Neuronal stem cell (in vitro differentiated cells): ENCODE results near the gene PTDSS2.

Source experiments
- DNase-seq: peaks from one replicate; pipeline ENCODE4 v3.0.0-alpha.2; 2013; ENCODE audit warnings: low spot score
- H2AFZ ChIP-seq: one replicate; pipeline ENCODE4 v1.6.1; 2013; ENCODE audit warnings: mild to moderate bottlenecking, low read length, inconsistent platforms
- H2AK5ac ChIP-seq: 2 replicates; pipeline ENCODE4 v1.6.1; 2013; ENCODE audit warnings: low read depth, mild to moderate bottlenecking, inconsistent platforms, low read length, moderate library complexity, mixed read lengths
- H2BK120ac ChIP-seq: 2 replicates; pipeline ENCODE4 v1.6.1; 2013; ENCODE audit warnings: low read depth, mild to moderate bottlenecking, inconsistent platforms, low read length, moderate library complexity, mixed read lengths
- H2BK12ac ChIP-seq: one replicate; pipeline ENCODE4 v1.6.1; 2013; ENCODE audit warnings: low read length, inconsistent platforms
- H2BK15ac ChIP-seq: 2 replicates; pipeline ENCODE4 v1.6.1; 2013; ENCODE audit warnings: mild to moderate bottlenecking, low read length, inconsistent platforms, mixed read lengths
- H2BK5ac ChIP-seq: one replicate; pipeline ENCODE4 v1.6.1; 2013; ENCODE audit warnings: inconsistent platforms, mild to moderate bottlenecking, low read length, moderate library complexity
- H3K14ac ChIP-seq: one replicate; pipeline ENCODE4 v1.6.1; 2013; ENCODE audit warnings: low read length, inconsistent platforms
- H3K18ac ChIP-seq: 2 replicates; pipeline ENCODE4 v1.6.1; 2013; ENCODE audit warnings: low read length, inconsistent platforms
- H3K23ac ChIP-seq: 2 replicates; pipeline ENCODE4 v1.6.1; 2013; ENCODE audit warnings: low read depth, mild to moderate bottlenecking, mixed read lengths, low read length, inconsistent platforms; ENCODE audit not compliant: poor library complexity
- H3K27ac ChIP-seq: replicated peaks from 3 replicates; pipeline ENCODE4 v1.5.1; 2013; ENCODE audit warnings: low read length, inconsistent platforms
- H3K27me3 ChIP-seq, 3 experiments: 2 replicates each; pipeline ENCODE4 v1.6.1; 2013; ENCODE audit warnings: low read length in 3 of 3, mild to moderate bottlenecking in 2 of 3, inconsistent platforms in 1 of 3, low read depth in 1 of 3, mixed read lengths in 1 of 3, moderate library complexity in 1 of 3; ENCODE audit not compliant: control insufficient read depth in 3 of 3, insufficient read depth in 3 of 3
- H3K36me3 ChIP-seq, 2 donors: replicated peaks in 1 of 2; 2 replicates each; pipeline ENCODE4 v1.6.1; 2013; ENCODE audit warnings: low read length in 2 of 2; ENCODE audit not compliant: control insufficient read depth in 2 of 2, insufficient read depth in 2 of 2
- H3K4ac ChIP-seq: 2 replicates; pipeline ENCODE4 v1.6.1; 2013; ENCODE audit warnings: inconsistent platforms, mild to moderate bottlenecking, low read length, moderate library complexity
- H3K4me1 ChIP-seq, 2 donors: 1 replicate in 1 of 2; 2 replicates in 1 of 2; pipeline ENCODE4 v1.6.1; 2013; ENCODE audit warnings: low read length in 2 of 2, low read depth in 1 of 2; ENCODE audit not compliant: control insufficient read depth in 2 of 2, insufficient read depth in 1 of 2
- H3K4me2 ChIP-seq: one replicate; pipeline ENCODE4 v1.6.1; 2013; ENCODE audit warnings: mild to moderate bottlenecking, low read length, inconsistent platforms; ENCODE audit not compliant: insufficient read depth, poor library complexity, severe bottlenecking
- H3K4me3 ChIP-seq, 2 donors: 2 replicates each; pipeline ENCODE4 v1.5.1; 2013; ENCODE audit warnings: low read length in 2 of 2, mild to moderate bottlenecking in 2 of 2, inconsistent platforms in 1 of 2, moderate library complexity in 1 of 2
- H3K79me1 ChIP-seq: one replicate; pipeline ENCODE4 v1.6.1; 2013; ENCODE audit warnings: low read depth, mild to moderate bottlenecking, inconsistent platforms, low read length, moderate library complexity
- H3K9ac ChIP-seq: one replicate; pipeline ENCODE4 v1.6.1; 2013; ENCODE audit warnings: mild to moderate bottlenecking, low read depth, low read length, inconsistent platforms; ENCODE audit not compliant: poor library complexity
- H3K9me3 ChIP-seq, 2 donors: replicated peaks in 1 of 2; 2 replicates each; pipeline versions ENCODE3 to v1.6.1; 2013; ENCODE audit warnings: low read length in 2 of 2, mild to moderate bottlenecking in 2 of 2, inconsistent platforms in 1 of 2, low read depth in 1 of 2, mixed read lengths in 1 of 2, moderate library complexity in 1 of 2; ENCODE audit not compliant: control insufficient read depth in 2 of 2, insufficient read depth in 1 of 2
- H4K8ac ChIP-seq: one replicate; pipeline ENCODE4 v1.6.1; 2013; ENCODE audit warnings: low read depth, mild to moderate bottlenecking, inconsistent platforms, low read length, moderate library complexity
- H4K91ac ChIP-seq: one replicate; pipeline ENCODE4 v1.6.1; 2013; ENCODE audit warnings: low read length, low read depth, mild to moderate bottlenecking, inconsistent platforms; ENCODE audit not compliant: poor library complexity
- WGBS, 2 donors: extraction: QIAGEN DNeasy Blood & Tissue Kit; methylation state at CpG; one replicate each; pipeline ENCODE4 v1.1.7; 2013; ENCODE audit warnings: missing lambda C conversion rate in 2 of 2, mixed read lengths in 1 of 2; ENCODE audit not compliant: insufficient read length in 2 of 2, insufficient replicate concordance in 1 of 2; ENCODE audit errors: extremely low coverage in 2 of 2; 5-methylcytosine and 5-hydroxymethylcytosine counted together

The PTDSS2 gene

DNA sequence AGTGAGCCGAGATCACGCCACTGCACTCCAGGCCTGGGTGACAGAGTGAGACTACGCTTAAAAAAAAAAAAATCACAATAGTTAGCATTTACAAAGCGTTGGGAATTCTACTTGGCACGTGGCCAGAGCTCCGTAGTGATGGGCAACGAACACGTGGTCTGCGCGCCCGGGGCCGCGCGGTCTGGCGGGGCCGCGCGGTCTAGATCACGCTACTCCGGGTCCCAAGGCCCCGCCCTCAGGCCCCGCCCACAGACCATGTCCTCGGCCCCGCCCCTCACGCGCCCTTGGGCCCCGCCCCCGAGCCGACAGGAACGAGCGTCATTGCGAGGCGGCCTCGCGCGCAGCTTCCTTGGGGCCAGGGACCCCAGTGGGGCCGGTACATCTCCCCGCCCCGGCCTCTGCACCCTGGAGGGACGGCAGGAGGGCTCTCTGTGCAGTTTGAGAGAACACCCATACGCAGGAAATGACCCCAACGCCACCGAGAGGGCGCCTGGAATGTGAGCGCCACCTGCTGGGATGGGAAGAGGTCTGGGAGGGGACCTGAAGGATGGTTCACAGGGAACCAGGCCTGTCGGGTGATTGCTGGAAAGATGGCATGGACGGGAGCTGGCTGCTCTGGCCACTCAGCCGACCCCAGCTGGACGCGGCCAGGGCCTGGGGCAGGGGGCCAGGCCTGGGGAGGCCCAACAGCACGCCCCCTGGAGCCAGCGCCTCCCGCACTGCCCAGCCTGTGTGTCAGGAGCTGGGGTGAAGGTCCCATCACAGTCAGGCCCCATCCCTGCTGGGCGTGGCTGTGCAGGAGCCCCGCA lies 2.0 kb upstream of the PTDSS2 start:
- Histone ChIP-seq H3K18ac (peak overlapping the region; percentile 97), H2BK5ac (no peak overlapping the region), H3K4me3 (peak overlapping the region; percentile 68 to 86), H2BK120ac (no peak overlapping the region), H3K9ac (peak overlapping the region; percentile 93), H3K9me3 (no peaks in the 10 kb centered on the region), H3K23ac (peak overlapping the region; percentile 81), H4K8ac (no peak overlapping the region), H2BK12ac (peak overlapping the region; percentile 82), H3K4ac (no peak overlapping the region), H3K79me1 (peaks cover 22% of the 10 kb centered on the region), H2AK5ac (peak overlapping the region; percentile 28), H2BK15ac (no peak overlapping the region), H2AFZ (peak overlapping the region; percentile 93), H3K27ac (peak overlapping the region; percentile 87), H3K4me1 (peaks cover 12 to 19% of the 10 kb centered on the region in 2 donors), H3K27me3 (peaks cover 0 to 4% (median 0%) of the 10 kb centered on the region in 3 experiments), H3K14ac (peak overlapping the region; percentile 84), H3K4me2 (peak overlapping the region; percentile 89), H4K91ac (no peak overlapping the region), H3K36me3 (peaks cover 6 to 18% of the 10 kb centered on the region in 2 donors)
- DNase-seq, result peak; percentile 92
- no CpG with 5 or more reads among the region's 55 CpGs for WGBS, 2 donors

DNA sequence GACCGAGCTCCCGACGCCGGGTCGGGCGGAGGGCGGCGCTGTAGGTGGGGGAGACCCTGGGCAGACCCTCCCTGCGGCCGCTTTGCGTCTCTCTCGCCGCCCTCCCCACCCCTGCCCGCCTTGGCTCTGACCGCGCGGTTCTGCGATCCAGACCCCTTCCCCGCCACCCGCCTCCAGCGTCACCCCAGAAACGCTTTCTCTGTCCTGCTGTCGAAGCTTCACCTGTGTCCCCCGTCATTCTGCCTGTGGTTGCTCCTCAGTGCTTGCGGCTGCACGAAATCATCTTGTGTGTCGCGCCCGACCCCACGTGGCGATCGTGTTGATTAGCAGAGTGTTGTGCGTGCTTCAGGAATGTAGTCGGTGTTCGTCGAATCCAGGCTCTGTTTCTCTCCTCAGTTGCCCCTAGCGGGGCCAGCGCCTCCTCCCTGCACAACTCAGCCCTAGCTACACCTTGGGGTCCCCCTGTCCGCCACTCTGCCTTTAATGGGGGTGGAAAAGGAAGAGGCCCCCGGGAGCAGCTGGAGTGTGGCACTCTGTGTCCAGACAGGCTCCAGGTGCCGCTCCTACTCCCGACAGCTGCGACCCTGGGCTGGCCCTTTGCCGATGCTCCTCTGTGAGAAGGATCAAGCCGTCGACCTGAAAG lies 851 bp downstream of the PTDSS2 start:
- peak overlapping the region; percentile 95 for H3K18ac ChIP-seq
- H2BK15ac ChIP-seq, result no peak overlapping the region

DNA sequence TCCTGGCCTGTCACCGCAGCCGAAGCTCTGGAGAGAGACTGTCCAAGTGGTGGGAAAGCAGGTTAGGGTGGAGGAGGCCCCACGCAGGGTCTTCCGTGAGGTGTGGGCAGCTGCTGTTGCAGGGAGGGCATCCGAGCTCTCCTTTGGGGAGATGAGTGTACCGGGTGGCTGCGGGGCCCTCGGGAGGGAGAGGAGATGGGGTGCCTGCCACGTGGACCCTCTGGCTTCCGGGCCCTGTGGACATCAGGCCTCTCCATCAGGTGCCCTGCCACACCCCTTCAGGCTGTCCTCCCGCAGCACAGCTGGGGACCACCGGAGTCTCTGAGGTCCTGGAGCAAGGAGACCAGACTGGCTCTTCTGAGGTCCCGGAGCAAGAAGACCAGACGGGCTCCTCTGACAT lies 1.7 kb downstream of the PTDSS2 start:
- Histone ChIP-seq H3K9me3 (no peaks in the 10 kb centered on the region), H2BK15ac (no peak overlapping the region), H3K14ac (no peak overlapping the region), H3K23ac (peak overlapping the region; percentile 17), H2AK5ac (peak overlapping the region; percentile 47), H3K4me1 (peaks cover 10 to 12% of the 10 kb centered on the region in 2 donors), H3K9ac (peak overlapping the region; percentile 92), H3K36me3 (peaks cover 10 to 42% of the 10 kb centered on the region in 2 donors), H3K18ac (no peak overlapping the region), H4K91ac (no peak overlapping the region), H2BK12ac (no peak overlapping the region), H2BK5ac (no peak overlapping the region), H3K4ac (no peak overlapping the region), H3K4me2 (no peak overlapping the region), H2AFZ (no peak overlapping the region), H2BK120ac (no peak overlapping the region), H3K4me3 (peak overlapping the region in 1 of 2 donors; percentile 65), H4K8ac (no peak overlapping the region), H3K27ac (no peak overlapping the region), H3K27me3 (no peaks in the 10 kb centered on the region), H3K79me1 (peaks cover 30% of the 10 kb centered on the region)
- no CpG with 5 or more reads among the region's 14 CpGs for WGBS, 2 donors
- no peak for DNase-seq

More for the DNA sequence above, 851 bp downstream of the PTDSS2 start:
- H3K4ac ChIP-seq, result no peak overlapping the region
- H3K79me1 ChIP-seq, result peaks cover 30% of the 10 kb centered on the region
- no peak overlapping the region for H2BK12ac ChIP-seq
- H4K8ac ChIP-seq, result no peak overlapping the region
- peak overlapping the region; percentile 85 for H2BK5ac ChIP-seq
- H2AFZ ChIP-seq, result peak overlapping the region; percentile 80
- H3K9ac ChIP-seq, result peak overlapping the region; percentile 92
- WGBS, 2 donors, result no CpG with 5 or more reads among the region's 46 CpGs
- peaks cover 10 to 42% of the 10 kb centered on the region in 2 donors for H3K36me3 ChIP-seq
- peak overlapping the region; percentile 65 to 99 for H3K4me3 ChIP-seq
- peak; percentile 46 for DNase-seq
- H3K9me3 ChIP-seq, result no peaks in the 10 kb centered on the region
- H3K4me2 ChIP-seq, result peak overlapping the region; percentile 92
- no peak overlapping the region for H4K91ac ChIP-seq
- H2AK5ac ChIP-seq, result peak overlapping the region; percentile 34
- H3K14ac ChIP-seq, result peak overlapping the region; percentile 82
- H3K4me1 ChIP-seq, result peaks cover 10 to 12% of the 10 kb centered on the region in 2 donors
- H2BK120ac ChIP-seq, result peak overlapping the region; percentile 29
- H3K23ac ChIP-seq, result peak overlapping the region; percentile 99
- no peak overlapping the region for H3K27ac ChIP-seq
- H3K27me3 ChIP-seq, result no peaks in the 10 kb centered on the region

DNA sequence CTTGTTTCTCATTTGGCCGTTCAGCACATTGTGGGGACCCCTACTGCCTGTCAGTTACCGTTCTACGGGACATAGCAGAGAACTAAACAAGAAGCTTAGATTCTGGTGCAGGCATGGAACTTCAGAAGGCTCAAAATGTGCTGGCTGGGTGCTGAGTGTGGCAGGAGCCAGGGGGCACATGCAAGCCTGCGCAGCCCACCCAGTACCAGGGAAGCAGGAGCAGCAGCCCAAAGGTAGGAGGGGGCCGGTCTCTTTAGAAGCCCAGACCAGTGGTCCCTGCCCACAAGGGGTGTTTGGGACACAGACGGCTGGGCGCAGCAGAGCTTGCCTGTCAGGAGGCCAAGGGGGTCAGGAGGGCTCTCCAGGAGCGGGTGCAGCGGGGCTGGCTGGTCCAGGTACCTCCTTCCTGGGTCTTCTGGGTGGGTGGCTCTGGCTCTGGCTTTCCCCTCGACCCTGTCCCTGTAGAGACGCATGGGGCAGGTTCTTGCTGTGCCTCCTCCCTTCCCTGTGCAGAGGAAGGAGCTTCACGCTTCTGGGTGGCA lies 2.2 kb downstream of the PTDSS2 start:
- no peaks in the 10 kb centered on the region for H3K27me3 ChIP-seq
- no peak overlapping the region for H2BK15ac ChIP-seq
- H3K23ac ChIP-seq, result no peak overlapping the region
- H3K9ac ChIP-seq, result peak overlapping the region; percentile 30
- peaks cover 10 to 12% of the 10 kb centered on the region in 2 donors for H3K4me1 ChIP-seq
- no peaks in the 10 kb centered on the region for H3K9me3 ChIP-seq
- no peak overlapping the region for H4K91ac ChIP-seq
- H3K4me3 ChIP-seq, result no peak overlapping the region
- H3K27ac ChIP-seq, result no peak overlapping the region
- WGBS, 2 donors, result no CpG with 5 or more reads among the region's 12 CpGs
- H3K36me3 ChIP-seq, result peaks cover 12 to 46% of the 10 kb centered on the region in 2 donors
- H3K4me2 ChIP-seq, result no peak overlapping the region
- H2BK12ac ChIP-seq, result no peak overlapping the region
- H3K18ac ChIP-seq, result no peak overlapping the region
- no peak overlapping the region for H2AK5ac ChIP-seq
- no peak overlapping the region for H2AFZ ChIP-seq
- no peak overlapping the region for H4K8ac ChIP-seq
- H3K79me1 ChIP-seq, result peaks cover 30% of the 10 kb centered on the region
- no peak for DNase-seq
- no peak overlapping the region for H3K14ac ChIP-seq
- no peak overlapping the region for H2BK5ac ChIP-seq
- H3K4ac ChIP-seq, result no peak overlapping the region
- no peak overlapping the region for H2BK120ac ChIP-seq
